ENCODE results near the gene ETNK1.
"Not testable (repeated sequence)": the region's sequence is repeated elsewhere in the genome, so short reads cannot be mapped to it uniquely, and the experiment has no call there.

The ETNK1 gene, protein sequence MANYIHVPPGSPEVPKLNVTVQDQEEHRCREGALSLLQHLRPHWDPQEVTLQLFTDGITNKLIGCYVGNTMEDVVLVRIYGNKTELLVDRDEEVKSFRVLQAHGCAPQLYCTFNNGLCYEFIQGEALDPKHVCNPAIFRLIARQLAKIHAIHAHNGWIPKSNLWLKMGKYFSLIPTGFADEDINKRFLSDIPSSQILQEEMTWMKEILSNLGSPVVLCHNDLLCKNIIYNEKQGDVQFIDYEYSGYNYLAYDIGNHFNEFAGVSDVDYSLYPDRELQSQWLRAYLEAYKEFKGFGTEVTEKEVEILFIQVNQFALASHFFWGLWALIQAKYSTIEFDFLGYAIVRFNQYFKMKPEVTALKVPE
- total RNA-seq = 83.7 to 280 (median 179) reads per million in 17 experiments

DNA sequence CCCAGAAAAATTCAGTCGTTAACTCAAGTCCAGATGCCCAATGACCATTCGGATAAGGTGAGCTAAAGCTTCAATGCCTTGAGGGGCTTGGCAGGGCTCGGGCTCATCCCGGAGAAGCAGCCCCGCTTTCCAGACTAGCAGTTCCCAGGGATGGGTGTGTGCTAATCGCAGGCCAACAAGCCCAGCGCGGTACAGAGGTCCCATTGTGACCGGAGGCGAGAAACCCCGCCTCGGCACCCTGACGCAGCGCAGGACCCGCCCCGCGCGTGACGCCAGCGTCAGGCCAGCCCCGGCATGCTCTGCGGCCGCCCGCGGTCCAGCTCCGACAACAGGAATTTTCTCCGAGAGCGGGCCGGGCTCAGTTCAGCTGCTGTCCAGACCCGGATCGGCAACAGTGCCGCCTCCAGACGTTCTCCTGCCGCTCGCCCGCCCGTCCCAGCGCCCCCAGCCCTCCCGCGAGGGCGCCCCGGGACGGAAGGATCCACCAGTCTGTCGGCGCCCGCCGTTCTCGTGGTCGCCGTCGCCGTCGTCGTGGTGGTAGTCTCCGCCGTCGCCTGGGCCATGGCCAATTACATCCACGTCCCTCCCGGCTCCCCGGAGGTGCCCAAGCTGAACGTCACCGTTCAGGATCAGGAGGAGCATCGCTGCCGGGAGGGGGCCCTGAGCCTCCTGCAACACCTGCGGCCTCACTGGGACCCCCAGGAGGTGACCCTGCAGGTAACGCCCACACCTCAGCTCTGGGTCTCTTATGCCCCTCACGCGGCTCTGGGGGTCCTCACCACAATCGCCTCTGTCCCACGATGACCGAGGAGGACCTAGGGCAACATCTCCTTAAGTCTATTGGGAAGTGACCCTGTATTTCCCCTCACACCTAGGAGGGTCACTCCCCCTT, at the start of gene ETNK1:
ETNK1 (plus strand) TSS at position 302 of the 892 bp plus-strand sequence; CDS start at position 562, 260 bp downstream.
- DNase-seq = peak; percentile 95 to 98 (median 96)

DNA sequence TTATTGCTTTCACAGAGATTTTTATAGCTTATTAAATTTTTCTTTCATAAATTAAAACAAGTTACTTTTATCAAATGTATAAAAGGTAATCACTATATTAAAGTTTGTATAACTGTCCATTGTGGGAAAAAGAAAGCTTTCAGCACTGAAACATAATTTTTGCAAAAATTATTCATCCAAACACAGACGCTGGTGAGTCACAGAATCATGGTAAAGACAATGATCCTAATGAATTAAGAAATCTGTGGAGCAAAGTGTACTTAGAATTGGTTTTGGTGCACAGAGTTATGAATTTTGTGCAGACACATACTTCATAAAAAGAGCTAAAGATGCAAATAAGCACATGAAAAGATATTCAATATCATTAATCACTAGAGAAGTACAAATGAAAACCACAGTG, 48.9 kb upstream of the ETNK1 start:
- DNase-seq = no peak

DNA sequence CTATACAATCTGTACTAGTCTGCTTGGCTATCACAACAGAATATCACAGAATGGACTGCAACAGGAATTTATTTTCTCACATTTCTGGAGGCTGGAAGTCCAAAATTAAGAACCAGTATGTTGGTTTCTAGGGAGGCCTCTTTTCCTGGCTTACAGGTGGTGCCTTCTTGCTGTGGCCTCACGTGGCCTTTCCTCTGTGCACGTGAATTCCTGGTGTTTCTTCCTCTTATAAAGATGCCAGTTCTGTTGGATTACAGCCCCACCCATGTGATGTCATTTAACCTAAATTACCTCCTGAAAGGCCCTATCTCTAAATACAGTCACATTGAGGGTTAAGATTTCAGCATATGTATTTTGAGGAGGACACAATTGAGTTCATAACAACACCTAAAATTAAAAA, 48.5 kb upstream of the ETNK1 start:
- no peak for DNase-seq

DNA sequence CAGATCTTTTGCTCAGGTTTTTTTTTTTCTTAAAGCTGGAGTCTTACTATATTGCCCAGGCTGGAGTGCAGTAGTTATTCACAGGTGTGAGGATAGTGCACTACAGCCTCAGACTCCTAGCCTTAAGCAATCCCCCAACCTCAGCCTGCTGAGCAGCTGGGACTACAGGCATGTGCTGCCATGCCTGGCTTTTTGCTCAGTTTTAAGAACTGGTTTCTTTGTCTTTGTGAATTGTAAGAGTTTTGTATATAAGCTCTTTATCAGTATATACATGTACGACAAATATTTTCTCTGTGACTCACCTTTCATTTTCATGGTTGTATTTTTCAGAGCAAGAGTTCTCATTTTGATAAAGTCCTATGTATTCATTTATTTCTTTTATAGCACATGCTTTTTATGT, 47.3 kb upstream of the ETNK1 start:
- DNase-seq = no peak

DNA sequence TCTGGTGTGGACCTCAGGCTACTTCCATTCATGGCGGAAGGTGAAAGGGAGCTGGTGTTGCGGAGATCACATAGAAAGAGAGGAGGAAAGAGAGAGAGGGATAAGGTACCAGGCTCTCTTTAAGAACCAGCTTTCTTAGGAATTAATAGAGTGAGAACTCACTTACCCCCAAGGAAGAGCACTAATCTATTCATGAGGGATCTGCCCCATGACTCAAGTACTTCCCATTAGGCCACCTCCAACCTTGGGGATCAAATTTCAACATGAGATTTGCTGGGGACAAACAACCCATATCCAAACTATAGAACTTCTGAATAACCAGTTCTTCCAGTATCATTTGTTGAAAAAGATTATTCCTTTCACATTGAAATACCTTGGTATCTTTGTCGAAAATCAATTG, 46.6 kb upstream of the ETNK1 start:
- no peak for DNase-seq

DNA sequence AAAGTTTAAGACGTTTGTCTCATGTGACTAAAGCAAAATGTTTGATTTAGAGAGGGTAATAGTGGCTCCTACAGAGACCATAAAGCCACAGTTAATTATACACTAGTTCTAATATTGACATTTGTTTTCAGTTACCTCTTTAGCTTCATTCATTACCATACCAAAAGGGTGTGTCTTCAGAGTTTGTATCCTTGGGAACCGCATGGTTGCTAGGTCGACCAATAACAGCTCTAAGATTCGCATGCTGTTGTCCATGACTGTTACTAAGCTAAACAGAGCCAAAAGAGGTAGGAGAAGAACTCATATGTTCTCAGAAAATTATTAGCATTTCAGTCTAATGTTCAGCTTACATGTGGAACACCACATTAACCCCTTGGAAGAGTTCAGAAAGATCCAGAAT, 36.2 kb upstream of the ETNK1 start:
- DNase-seq = no peak

DNA sequence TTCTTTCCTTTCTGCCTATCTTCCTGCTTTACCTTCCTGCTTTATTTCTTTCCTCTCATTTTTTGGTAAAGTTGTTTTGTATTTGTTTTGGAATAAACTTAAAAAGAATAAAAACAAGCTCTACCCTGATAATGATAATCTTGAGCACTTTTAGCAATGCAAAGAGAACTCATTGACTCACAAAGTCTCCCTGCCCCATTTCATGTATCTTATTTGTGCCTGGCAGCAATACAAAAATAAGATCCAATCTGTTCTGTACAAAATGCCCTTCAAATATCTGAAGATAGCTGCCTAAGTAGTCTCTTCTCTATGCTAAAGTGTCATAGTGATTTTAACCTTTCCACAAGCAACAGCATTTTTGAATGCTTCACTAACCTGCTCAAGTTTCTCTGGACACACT, 31.1 kb upstream of the ETNK1 start:
- DNase-seq = no peak

DNA sequence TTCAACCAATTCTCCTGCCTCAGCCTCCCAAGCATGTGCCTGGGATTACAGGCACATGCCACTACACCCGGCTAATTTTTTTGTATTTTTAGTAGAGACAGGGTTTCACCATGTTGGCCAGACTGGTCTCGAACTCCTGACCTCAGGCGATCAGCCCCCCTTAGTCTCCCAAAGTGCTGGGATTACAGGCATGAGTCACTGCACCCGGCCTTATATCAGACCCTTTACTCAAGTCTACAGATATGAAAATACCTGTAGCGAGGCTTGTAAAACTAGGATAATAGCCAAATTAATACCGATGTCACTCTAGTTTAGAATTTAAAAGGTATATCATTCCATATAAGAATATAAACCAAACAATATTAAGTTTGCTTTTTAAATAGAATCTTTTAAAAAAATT, 27.4 kb upstream of the ETNK1 start:
- DNase-seq = not testable (repeated sequence)

DNA sequence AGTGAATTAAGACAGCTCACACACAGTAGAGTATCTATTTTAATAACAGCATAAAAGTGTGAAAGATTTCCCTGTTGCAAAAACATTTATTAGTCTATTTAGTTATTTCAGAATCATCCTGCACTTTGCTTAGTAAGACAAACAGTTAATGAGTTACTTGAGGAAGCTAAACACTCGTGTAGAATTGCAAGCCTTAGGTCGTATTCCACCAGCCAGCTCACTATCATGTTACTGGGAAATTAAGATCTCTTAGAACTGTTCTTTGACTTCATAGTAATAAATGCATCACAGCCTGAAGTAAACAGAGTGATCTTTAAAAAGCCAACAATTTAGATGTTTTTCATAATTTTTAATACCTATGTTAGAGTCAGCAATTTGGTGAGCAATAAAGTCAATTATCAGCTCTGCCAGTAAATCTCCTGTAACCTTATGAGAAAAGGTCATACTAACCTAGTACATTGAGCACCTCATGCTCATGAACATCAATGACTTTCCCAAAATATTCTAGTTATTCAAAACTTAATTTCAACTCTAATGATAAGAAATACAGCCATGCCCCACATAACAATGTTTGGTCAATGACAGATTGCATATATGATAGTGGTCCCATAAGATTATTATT, 26.7 kb upstream of the ETNK1 start:
- no peak for DNase-seq

DNA sequence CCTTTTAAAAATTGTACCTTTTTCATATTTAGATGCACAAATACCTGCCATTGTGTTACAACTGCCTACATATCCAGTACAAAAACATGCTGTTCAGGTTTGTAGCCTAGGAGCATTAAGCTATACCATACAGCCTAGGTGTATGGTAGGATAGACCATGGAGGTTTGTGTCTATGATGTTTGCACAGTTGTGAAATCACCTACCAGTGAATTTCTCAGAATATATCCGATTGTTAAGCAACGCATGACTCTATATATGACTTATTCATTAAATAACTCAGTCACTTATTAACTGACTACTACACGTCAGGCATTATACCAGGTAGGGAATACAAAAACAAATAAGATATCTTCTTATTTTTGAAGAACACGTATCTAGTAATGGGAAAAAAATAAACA, 26.2 kb upstream of the ETNK1 start:
- DNase-seq = no peak

DNA sequence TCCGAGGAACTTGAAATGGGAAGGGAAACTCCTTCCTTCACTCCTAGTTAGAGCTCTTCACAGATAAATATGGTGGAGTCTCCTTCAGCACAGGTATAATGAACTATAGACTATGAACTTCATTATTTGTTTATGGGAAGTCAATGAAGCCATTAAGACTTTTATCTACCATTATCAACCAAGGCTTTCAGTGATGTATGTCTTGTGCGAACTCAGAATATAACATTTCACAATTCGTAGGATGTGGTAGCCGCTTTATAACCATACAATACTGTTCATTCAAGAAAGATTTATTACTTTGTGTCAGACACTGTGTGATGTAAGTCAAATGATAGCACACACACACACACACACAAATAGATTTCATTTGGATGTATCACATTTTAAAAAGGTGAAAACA, 24.8 kb upstream of the ETNK1 start:
- DNase-seq = no peak

DNA sequence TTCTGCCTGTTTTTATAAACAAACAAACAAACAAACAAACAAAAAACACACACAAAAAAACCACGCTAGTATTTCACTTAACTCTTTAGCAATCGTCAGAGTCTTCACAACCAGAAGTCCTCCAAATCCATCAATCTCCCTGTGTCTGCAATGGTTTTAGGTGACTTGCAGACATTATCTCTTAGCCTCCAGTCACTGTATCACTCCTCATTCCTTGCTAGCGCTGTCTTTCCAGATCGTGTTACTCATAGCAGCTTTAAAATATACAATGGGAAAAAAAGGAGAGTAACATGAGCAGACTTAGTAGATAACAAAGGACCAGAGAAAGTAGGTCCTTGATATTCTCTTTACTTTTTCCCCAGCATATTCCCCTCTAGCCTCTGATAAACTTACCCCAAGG, 15.5 kb upstream of the ETNK1 start:
- no peak for DNase-seq

DNA sequence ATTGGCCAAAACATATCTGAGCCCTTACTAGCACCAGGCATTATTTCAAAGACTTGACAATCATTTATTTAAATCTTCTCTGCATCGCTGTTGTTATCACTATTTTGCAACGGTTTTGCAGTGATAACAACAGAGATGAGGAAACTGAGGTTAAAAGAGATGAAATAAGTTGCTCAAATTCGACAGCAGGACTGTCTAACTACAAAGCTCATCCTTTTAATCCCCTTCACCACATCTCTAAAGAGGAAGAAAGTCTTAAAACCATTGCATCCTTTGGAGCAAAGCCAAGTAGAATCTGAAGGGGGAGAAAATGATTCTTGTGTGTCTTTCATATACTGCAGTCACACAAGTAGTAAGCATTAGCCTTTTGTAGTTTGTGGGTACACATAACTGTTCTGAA, 14.8 kb upstream of the ETNK1 start:
- no peak for DNase-seq

DNA sequence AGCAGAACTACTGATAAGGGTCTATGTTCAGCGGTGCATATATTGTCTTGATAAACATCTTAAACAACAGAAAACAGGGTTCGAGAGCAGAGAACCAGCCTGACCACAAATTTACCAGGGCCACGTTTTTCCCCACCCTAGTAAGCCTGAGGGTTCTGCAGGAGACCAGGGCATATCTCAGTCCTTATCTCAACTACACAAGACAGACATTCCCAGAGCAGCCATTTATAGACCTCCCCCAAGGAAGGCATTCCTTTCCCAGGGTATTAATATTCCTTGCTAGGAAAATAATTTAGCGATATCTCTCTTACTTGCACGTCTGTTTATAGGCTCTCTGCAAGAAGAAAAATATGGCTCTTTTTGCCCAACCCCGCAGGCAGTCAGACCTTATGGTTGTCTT, 12.1 kb upstream of the ETNK1 start:
- not testable (repeated sequence) for DNase-seq

DNA sequence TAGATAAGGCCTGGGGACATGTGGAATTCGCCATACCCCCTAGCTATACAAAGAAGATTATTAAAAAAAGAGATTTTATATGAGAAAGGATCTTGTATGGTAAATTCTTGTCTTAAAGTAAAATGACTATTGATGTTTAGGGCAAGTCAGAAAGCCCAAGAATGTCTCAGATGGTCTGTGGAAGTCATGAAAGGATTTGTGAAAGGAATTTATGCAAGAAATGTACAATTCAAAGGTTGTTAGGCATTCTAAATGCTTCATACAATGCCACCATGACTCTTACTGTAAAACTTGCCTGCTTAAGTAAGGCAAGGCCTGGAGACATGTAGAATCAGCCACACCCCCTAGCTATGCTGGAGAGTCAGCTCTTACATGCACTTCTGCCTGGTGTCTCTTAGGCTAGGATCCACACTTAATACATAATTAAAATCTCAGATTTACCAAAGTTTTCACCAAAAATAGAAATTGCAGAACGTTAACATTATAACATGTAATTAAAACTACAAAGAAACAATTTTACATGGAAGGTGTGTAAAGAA, 8.9 kb upstream of the ETNK1 start:
- DNase-seq = no peak

DNA sequence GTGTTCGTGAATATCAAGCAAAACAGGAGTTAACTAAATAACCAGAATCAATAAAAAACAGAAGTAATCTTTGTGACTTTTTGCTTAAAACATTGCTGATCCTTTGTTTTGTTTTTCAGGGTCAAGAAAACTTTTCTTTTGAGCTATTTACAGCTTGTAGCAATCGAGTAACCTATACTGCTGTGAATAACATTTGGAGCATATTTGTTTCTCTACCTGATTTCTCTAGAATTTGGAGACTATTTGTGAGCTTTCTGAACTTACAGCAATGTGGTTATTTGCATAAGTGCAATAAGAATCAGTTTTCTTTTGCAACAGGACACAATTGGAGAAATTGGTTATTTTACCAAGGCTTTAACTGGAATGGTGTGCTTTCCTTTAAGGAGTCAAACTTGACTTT, 7.3 kb upstream of the ETNK1 start:
- no peak for DNase-seq

DNA sequence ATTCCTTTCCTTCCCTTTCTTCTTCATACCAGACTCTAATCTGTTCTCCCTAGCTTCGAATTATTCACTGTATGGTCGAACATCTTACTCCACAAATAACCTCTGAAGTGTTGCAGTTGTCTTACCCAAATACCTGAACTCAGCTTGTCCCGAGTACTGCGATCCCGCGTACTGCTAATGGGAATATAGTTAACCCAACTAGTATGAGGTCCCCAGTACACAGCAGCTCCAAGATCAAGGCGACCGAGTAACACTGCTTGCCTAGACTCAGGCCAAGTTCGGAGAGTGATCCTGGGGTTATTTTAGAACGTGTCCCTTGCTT, 462 bp upstream of the ETNK1 start:
- no peak for DNase-seq

DNA sequence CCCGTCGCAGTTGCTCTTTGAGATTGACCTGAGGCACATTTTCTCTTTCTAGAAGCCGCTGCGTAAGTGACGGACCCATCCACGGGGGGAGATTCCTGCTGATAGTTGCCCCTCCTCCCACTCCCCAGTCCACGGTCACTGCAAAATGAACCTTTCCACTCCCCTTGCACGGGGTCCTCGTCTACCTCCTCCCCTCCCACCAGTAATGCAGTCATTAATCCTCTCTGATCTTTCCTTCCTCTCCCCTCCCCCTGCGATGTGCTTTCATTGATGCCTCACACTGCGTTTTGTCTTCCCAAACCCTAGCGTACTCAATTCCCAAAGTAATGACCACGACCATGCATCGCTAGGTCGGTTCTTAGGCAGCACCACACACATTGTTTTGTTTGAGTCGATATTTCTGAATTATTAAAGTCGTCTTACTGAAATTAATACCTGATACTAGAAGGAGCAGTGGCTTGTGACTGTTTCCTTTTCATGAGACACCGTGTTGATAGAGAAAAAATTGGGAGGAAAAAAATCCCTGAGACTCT, 857 bp downstream of the ETNK1 start:
- DNase-seq = peak; percentile 35 to 45 (median 41)

DNA sequence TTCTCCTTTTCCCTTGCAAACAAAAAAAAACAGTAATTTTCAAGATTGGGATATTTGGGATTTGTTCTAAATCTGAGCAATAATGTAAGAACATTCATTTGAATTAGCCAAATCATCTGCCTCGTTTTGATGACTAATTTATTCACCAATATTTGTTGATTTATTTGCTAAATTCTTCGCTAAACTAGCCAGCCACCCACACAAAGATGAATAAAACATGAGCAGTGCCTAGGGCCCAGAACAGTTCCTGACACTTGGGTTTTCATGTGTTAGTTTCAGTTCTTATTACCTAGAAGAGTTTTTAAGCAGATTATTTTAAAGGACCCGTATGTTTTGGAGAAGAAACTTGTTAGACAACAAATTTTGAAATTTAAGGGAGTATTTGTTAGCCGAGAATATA, 1.4 kb downstream of the ETNK1 start:
- peak; percentile 39 to 72 (median 62) for DNase-seq

DNA sequence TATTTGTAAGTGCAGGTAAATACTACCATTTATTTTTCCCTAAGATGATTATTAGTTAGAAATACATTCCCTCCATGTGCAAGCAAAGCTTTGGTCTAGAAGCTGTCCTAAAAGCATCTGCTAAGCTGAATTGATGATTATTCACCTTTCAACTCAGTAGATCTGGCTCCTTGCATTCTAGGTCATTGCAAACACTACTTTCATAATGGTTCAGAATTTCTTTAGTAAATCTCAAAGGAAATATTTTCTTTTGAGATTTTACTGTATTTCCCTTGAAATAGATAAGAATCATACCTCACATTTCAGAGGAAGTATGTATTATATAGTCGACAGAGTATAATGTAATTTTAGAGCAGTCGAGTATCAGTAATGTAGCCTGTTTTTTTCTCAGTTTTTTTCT, 2.4 kb downstream of the ETNK1 start:
- no peak for DNase-seq

DNA sequence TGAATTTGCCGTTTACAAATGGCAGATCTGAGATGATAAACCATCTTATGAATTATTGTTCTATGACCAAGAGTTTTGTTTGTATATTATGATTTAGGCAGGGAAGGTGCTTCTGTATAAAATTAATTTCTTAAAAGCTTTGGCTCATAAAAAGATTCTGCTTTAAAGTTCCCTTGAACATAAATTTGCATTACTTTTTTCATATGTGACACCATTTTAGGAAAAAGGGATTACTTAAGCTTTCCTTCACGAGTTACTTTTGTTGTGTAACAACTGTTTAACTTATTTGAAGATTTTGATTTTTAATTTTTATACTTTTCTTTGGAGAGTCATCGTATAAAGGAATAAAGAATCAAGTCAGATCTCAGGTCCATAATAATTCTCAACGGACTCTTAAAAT, 3.3 kb downstream of the ETNK1 start:
- DNase-seq = peak in 2 of 4 experiments; percentile 18 to 25

DNA sequence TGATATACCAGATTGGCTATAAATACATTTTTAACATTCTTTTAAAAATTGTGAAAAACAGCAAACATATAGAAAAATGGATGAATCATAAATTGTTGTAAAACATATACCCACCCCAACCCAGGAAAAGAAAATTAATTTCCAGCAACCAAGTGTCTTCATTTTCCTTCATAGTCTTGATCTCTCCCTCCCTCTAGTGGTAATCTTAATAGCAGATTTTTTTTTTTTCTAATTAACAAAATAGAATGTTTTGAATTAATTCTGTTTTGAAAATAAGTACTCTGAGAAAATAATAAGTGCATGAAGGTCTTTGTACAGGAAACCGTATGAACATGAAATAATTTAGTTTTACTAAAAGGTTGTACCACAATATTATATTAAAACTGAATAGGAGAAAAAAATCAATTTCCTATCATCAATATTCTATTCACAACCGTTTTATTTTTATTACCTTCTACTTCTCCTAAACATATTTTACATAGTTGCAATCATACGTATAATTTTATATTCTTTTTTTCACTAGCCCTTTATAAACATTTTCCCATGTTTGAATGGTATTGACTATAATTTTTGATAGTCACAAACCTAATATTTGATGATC, 7.0 kb downstream of the ETNK1 start:
- DNase-seq = peak in 2 of 4 experiments; percentile 32 to 63

DNA sequence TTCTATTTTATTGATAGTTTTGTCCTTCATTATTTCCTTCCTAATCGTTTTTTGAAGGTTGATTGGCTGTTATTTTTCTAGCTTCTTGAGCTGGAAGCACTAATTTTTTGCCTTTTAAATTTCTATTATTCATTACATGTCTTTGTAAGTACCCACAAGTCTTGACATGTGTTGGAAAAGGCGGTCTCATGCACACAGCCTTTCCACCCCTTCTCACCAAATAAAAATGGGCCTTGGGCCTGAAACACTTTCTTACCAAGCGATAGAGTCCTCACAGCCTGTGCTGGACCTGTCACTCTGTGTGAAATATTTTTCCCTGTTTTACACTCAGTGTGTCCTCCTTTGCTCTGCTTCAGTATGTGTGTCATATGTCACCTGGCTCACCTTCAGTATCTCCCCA, 9.9 kb downstream of the ETNK1 start:
- no peak for DNase-seq
